ENCODE results near the gene LHFPL2.

Gene LHFPL2

DNA sequence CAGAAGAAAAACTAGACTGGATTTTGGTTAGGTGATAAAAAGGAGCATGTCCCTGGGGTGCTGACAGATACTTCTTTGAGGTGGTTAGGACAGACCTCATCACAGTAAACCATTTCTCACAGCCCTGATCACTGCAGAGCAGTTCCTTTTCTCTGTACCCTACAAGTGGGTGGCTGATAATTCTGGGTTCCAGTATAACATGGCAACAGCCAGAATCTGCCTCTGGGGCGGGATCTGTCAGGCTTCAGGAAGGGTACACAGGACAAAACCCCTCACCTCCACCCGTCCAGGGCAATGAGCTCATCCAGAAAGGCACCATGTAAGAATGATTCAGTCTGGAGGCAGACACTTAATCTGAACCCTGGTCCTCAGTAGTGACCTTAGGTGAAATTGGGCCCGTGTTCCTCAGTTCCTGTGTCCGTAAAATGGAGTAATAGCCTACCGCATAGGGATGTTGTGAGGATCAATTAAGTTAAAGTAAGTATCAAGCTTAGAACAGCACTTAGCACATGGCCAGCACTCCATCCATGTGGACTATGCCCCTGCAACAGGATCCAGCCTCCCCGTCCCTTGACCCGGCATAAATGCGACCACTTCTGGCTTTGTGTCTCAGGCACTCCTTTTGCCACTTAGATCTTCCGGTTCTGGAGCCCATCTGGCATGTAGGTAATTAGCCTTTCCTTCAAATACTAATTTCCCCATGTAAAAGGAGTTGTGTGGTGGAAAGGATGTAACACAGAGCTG is 129.2 kb downstream of the LHFPL2 start:
- DNase-seq (ENCODE audit: low spot score): no peak

DNA sequence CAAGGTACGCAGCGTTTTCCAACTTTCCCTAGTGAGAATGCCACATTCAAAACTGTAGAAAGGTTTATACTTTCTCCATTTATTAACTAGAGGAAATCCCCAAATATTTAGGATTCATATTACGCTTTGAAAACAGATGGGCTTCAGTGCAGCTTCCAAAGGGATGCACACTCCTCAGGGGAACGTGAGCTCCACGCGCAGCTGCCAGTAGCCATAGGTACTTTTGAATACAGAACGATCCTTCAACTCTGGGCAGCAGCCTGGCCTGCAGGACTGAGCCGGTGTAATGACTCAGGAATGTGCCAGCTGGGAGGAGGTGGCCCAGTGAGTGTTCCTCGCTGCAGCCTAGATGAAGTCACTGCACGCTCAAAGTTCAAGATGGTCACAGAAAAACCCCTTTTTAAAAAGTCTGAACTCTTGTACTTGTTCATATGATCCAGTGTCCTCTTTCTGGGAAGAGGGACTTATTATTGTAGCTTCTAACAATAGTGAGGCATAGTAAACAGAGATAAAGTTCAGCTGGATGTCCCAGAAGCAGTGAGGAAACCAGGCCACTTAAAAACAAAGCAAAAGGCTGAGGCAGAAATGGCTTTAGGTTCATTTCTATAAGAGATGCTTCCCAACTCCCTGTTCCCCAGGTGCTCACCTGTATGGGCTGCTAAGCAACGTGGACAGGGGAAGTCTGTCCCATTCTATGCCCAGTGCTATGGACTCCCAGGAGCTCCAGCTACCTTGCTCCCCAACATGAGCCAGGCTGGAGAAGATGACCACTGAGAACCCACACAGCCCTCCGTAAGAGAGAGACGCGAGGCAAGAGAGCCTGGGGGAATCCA is 130.0 kb downstream of the LHFPL2 start:
- no peak for DNase-seq (ENCODE audit: low spot score)

DNA sequence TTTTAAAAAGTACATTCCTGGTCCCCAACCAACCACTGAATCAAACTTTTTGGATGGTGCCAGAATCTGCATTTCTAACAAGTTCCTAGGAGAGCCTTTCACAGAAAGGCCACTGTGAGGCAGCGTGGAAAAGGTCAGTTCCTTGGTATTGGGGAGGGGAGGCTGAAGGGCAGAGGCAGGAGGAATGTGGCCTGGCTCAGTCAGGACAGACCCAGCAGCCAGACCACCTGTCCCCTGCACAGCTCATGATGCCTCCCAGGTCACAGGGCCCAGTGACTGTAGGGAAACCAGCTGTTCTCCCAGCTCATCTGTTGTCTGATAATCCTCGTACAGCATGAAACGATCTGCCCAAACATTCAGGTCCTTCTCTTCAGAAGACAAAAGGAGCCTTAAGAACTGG is 132.9 kb downstream of the LHFPL2 start:
- DNase-seq (ENCODE audit: low spot score): no peak

DNA sequence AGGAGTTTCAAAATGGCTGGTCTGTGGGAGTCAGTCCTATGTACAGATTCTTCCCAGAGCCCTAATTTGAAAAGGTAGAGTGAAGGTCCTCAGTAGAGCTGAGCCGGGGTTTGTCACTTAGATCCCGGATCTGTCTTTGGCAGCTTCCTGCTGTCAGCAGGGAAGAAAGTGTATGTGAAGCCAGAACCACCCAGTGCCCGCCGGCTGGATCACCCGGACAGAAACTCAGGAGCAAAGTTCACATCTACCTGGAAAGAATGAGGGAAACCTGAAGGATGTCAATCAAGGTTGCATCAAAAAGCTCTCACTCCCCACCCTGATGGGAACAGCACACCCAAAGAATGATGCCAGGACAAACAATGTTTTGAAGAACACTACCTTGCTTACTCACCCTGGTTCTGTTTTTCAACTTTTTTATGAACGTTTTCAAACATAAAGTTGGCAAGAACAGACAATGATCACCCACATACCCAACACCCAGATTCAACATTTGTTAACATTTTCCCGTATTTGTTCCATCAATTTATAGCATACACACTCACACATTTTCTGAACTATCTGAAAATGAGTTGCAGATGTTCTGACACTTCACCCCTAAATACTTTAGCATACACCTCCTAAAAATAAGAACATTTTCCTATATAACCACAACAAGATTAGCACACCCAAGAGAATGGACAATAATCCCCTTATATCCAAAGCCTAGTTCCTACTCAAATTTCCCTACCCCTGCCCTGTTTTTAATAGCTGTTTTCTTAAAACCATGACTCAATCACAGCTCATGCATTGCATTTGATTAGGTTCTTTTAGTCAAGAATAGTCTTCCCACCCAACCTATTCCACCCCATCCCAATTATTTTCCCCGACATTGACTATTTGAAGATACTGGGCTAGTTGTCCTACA is 133.9 kb downstream of the LHFPL2 start:
- no peak for DNase-seq (ENCODE audit: low spot score)

DNA sequence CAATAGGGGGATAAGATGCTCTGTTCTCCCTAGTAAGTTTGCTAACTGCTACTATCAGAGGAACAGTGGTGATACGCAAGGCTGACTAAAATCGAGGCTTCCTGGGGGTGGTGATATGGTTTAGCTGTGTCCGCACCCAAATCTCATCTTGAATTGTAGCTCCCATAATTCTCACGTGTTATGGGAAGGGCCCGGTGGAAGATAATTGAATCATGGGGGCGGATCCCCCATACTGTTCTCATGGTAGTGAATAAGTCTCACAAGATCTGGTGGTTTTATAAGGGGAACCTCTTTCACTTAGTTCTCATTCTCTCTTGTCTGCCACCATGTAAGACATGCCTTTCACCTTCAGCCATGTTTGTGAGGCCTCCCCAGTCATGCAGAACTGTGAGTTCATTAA is 135.1 kb downstream of the LHFPL2 start:
- no peak for DNase-seq (ENCODE audit: low spot score)

DNA sequence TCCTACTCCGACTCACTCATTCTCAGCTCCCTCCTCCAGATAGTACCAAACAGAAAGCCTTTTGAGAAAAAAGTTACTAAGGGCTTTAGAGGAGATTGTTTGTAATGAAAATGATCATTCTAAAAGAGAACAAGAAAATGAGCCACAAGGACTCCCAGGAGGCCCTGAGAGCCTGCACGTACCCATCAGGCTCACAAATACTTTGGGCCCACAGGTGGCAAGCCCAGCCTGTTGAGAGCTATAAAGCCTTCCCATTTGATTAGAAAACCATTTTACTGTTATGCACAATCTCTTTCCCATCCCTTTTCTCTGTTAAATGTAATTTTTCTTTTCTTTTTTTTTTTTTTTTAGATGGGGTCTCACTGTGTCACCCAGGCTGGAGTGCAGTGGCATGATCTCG is 136.1 kb downstream of the LHFPL2 start:
- no peak for DNase-seq (ENCODE audit: low spot score)

DNA sequence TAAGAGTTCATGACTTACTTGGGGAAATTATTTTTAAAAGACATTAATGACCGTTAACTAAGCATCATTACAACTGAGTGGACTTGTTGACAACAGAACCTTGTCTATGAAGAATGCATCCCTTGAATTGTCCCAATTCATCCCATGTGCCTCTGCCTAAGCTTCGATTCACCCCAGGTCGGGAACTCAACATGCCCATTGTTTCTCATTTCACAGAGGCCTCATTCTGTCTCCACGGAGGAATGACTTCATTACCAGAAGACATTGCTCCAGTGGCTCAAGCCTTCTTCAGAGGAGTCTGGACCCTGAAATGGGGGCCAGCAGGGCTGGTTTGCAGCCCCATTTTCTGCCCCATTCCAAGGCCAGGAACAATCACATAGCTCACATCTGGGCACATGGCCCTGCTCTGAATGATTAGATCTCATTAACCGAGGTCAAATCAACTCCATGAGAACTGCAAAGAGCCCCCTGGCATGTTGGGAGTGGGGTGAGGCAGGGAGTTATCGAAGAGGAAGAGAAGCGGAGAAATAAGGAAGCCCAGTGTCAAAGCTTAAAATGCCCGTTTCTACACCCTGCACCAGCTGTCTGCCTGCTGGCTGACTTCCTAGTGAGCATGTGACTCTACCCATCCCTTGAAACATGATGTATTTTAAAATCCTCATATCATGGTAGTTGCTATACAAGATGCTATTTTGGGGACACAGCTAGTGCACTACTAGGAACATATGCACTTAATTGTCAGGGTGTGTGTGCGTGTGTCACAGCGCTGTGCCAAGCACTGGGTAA is 137.3 kb downstream of the LHFPL2 start:
- DNase-seq (ENCODE audit: low spot score): no peak

DNA sequence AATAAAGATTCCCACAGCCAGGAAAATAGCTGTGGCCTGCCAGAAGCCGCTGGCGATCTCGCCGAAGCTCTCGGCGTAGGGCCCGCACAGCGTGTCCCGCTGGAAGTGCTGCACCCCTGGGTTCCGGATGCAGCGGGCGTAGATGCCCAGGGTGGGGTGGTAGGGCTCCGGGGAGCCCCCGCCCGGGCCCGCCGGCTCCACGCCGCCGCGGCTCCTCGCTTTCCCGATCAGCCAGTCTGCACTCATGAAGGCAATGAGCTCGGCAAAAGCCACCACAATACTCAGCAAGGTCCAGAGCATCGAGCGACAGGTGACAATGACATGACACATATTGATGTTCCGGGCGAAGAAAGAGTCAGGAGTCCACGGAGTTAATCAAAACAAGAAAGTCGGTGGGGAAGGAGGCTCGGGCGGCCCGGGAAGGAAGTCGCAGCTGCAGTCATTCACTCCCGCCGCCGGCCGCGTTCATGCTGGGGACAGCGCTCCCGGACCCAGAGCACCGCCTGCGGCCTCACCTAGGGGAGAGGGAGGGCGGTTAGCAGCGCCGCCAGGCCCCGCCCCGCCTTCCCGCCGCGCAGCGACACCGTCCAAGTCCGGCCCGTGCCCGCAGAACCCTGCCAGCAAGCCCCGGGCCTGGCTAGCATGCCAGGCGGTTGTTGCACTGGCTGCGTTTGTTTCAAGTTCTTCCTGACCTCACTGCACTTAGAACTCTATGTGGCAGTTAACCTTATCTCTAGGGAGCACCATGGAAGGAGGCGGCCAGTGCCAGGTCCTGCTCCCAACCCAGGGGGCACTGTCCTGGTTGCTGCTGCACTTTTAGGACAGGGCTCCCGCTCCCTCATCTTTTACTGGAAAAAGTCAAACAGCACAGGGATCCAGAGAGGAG is 138.4 kb downstream of the LHFPL2 start:
- peak; percentile 12 for DNase-seq (ENCODE audit: low spot score)

DNA sequence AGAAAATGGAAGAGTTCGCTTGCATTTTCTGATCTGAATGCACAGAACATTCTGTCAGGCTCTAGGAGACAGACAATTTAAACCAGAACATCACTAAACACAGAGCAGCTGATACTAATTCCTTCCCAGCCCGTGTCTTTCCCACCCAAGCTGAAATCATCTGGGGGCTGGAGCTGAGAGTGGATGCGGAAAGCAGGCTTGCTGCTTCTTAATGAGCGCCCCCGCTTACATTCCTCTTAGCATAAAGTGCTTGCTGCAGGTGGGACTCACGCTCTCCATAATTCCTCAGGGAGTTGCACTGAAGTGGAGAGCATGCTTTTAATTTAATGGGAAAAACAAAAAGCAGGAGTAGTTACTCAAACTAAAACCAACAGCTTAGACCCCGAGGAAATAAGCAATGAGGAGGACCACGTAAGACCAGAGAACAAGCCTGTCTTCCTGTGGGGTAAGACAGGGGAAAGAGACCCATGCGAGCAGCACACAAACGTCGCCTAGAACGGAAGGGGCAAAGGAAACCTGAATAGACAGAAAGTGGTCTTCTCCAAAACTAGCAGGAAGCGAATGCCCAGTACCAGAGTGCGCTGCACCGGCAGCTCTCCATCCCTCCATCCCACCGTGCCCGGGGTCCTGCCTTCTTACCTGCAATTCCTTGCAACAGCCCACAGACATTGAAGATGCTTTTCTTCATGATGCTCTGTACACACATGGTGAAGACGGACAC is 139.3 kb downstream of the LHFPL2 start:
- DNase-seq (ENCODE audit: low spot score): no peak

DNA sequence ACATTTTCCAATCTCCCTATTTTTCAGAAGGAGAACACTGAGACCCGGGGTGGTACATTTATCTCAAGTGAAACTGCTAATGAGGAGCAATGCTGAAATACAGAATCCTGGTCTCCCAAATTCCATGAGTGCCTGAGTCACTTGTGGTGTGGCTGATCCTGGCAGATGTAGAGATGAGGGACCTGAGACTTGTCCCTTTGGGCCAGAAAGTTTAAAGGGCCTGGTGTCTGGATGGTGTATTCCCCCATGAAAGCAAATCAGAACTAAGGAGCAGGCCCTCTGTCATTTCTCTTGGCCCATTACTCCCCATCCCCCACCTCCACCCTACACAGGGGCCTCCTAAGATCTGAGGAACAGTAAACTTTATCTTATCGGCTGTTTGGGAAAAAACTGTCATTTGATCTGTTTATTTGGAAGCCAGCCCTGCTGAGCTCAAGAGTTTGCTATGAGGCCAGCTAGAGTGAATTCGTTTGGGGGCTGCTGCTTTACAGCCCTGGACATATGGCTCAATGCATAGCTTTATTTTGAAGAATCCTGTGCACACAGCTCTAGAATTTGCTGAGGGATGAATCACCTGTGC is 140.3 kb downstream of the LHFPL2 start:
- no peak for DNase-seq (ENCODE audit: low spot score)

DNA sequence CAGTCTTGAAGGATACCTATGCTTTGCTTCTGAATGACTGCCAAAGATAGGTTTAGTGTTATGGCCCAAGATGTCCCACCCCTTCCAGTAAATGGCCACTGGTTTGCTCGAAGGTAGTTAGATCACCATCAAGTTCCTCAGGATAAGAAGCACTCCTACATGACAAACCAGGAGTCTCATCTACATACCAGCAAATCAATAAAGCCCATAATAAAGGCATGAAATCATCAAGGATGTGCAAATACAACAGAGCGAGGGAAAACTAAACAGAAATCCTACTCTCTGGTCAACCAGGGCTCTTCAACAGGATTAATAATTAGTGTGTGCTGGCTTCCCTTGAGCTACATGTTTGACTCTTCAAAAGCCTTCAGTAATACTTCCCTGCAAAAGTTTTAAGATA is 141.0 kb downstream of the LHFPL2 start:
- DNase-seq (ENCODE audit: low spot score): no peak

DNA sequence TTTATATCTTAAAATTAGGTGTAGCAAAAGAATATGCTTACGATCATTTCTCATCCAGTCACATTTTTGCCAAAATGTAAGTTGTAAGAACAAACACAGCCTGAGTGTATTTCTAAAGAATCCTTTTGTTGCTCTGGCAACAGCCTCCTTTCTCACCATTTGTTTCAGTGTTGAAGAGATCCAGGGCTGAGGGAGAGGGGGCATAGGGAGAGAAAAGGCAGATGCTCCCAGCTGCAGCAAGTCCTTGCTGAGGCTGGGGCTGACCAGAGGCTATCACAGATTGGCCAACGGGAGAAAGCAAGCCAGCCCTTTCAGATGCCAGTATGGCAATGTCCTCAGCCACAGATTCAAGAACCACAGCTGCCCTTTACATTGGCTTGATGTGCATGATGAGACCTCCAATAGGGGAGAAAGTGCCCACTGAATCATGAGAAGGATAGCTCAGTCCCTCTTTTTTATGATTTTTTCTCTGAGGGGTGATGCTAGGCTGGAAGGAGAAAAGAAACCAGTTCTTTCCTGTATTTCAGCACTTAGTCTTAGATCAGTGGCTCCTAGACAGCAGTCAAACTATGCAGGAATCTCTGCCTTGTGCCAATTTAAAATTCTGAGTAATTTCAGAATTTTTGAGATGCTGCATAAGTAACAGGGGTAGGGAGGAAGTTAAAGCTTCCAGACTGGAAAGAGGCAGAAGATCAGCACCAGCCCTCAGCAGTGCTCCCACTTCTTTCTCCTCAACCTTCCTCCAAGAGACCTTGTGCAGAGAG is 142.1 kb downstream of the LHFPL2 start:
- no peak for DNase-seq (ENCODE audit: low spot score)

DNA sequence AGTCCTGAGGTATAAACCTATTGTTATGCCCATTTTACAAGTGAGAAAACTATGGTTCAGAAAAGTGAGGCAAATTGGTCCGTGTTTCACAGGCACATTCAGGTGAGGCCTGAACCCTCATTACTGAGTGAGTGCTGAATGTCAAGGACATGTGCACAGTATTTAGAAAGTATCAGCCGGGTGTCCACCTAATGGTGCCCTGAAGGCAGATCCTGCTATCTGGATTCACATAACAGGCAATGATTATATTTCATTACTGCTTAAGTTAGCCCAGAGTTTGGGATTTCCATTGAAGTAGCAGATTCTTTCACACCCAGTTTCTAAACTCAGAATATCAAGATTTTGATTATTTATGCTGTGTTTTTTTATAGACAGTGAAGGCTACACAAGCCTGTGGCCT is 142.7 kb downstream of the LHFPL2 start:
- DNase-seq (ENCODE audit: low spot score): no peak

DNA sequence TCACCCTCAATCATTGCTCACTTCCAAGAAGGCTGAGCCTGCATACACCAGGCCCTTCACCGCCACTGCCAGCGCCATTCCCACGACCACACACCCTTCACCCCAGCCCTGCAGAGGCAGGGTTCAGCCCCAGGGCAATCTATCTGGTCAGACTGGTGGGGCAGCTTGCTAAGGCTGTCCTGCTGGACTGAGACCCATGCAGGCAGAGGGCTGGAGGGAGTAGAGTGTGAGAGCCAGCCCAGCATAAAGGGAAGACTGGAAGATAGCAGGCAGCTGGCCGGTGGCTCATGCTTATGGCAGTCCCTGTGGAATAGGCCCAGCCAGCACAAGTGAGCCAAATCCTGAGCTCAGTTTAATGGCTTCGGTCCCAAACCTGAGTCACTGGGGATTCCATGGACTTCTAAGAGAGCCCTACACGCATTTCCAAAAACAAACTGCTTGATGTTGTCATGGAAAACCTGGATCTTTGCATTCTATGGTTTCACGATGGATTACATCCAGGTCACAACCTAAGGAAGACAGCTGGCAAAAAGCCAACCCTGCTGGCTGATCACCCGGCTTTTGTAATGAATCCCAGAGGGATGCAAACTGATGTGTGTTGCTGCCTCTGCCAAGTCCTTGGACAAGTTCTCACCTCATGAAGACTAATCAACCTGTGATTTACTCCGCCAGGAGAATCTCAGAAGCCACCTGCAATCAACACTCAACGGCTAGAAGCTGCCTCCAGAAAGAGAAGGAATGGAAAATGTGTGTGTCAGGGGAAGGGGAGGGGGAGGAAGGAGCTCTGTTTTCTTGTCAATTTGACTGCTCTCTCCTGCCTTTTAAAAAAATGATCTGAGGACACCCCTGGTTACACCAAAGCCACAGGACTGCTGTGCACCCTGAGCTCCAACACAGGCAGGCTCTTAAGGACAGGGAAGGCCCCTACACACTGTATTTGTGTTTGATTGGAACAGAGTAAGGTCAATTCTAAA is 143.6 kb downstream of the LHFPL2 start:
- DNase-seq (ENCODE audit: low spot score): no peak

DNA sequence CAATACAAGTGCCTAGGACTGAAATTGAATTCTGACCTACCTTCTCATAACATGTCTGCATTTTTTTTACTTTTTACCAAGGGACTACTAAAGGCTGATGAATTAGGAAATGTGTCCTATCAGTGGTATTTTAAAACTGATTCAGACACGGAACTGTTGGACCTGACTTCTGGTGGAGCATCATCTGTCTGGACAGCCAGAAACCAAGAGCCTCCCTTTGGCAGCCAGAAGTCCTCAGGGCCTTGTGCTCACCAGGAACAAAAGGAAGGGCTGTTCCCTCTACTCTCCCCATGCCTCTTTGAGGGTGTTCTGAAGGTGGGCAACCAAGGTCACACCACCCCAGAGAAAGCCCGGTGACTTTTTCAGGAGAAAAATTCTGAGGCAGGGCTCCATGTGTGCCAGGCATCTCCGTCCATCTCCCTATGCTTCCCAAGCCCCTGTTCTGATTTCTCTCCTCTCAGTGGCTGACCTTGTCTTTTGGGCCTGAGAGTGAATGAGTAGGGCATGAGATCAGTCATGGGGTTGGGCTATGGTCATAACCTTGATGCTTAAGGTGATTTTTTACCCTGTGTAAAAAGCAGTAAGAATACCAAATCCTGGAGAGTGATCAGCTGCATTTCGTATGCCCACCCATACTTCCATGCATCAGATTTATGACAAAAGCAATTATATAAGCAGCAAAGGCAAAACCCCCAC is 144.5 kb downstream of the LHFPL2 start:
- DNase-seq (ENCODE audit: low spot score): no peak

DNA sequence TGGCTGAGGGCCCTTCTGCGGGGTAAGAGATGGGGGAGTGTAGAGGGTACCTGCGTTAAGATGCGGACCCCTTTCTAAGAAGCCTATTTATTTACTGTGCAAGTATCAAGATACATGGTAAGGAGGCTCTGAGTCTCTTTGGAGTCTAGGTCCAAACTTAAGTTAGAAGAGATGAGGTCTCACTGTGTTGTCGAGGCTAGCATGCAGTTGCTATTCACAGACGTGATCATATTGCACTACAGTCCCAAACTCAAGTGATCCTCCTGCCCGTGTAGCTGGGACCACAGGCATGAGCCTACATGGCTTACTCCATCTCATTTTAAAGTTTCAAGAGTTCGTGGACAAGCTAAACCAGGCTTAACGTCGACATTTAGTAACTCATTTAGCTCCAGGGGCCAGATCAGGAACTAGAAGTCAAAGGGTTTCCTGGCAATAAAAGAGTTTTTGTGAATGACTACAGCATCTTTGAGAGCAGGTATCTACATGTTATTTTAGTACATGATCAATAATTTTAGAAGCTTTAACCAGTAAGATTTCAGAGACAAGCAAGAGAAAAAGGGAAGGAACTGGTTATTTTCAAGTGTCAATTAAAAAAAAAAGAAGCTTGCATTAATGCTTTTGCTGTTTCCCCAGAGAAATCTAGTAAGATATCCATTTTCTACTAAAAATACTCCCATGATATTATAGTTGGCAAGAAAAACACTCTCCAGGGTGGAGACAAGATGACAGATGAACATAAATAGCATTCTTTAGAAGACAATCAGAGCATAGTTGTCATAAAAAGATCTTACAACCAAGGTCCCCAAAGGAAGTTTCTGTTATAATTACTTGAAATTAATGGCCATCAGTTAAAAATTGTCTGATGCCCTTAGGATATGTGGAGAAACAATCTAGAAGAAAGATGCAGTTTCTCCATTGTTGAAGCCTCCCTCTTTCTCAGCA is 146.9 kb downstream of the LHFPL2 start:
- DNase-seq (ENCODE audit: low spot score): no peak

Data from CD4-positive, alpha-beta T cell treated with Interleukin-2 at 100 ng/mL for 4 hours (primary cell).